Fibroblast of lung (primary cell): ENCODE measurements around the gene SLC16A8. TPM values are rescaled to one million over a fixed set of nuclear protein-coding genes. Genes with fewer than 3 reads are reported as not detected.

Experiments used
- DNase-seq, 2 donors: peaks; one replicate each; pipeline versions ENCODE4 v3.0.0 to v3.0.0-alpha.2; 2010; ENCODE audit warnings: low read depth in 2 of 2
- H2AFZ ChIP-seq: 2 replicates; pipeline ENCODE4 v1.5.1; 2012; ENCODE audit warnings: low read length, control low read depth, inconsistent platforms
- H3K27ac ChIP-seq: 2 replicates; pipeline ENCODE4 v1.5.1; 2011; ENCODE audit warnings: low read length, control low read depth; ENCODE audit not compliant: insufficient read depth
- H3K27me3 ChIP-seq: 2 replicates; pipeline ENCODE4 v1.5.1; 2011; ENCODE audit warnings: mild to moderate bottlenecking, low read length; ENCODE audit not compliant: control insufficient read depth, insufficient read depth
- H3K36me3 ChIP-seq: 2 replicates; pipeline ENCODE4 v1.5.1; 2011; ENCODE audit warnings: low read length; ENCODE audit not compliant: control insufficient read depth, insufficient read depth
- H3K4me1 ChIP-seq: 2 replicates; pipeline ENCODE4 v1.5.1; 2011; ENCODE audit warnings: low read length; ENCODE audit not compliant: control insufficient read depth, insufficient read depth; ENCODE audit errors: extremely low read depth
- H3K4me2 ChIP-seq: 2 replicates; pipeline ENCODE4 v1.5.1; 2011; ENCODE audit warnings: low read length, control low read depth; ENCODE audit not compliant: insufficient read depth; ENCODE audit errors: extremely low read depth
- H3K4me3 ChIP-seq, 4 experiments: fragments of 200-600 bp in 1 of 4; sonication (generic) in 1 of 4; replicated peaks in 1 of 4; 2 replicates each; pipeline ENCODE4 v1.5.1; 2011 to 2016; ENCODE audit warnings: low read length in 4 of 4, low read depth in 3 of 4, mild to moderate bottlenecking in 3 of 4, control low read depth in 2 of 4, inconsistent platforms in 1 of 4, mixed read lengths in 1 of 4; ENCODE audit not compliant: insufficient read depth in 1 of 4; ENCODE audit errors: control extremely low read depth in 1 of 4
- H3K79me2 ChIP-seq: 2 replicates; pipeline ENCODE4 v1.5.1; 2012; ENCODE audit warnings: mild to moderate bottlenecking, low read length, inconsistent platforms; ENCODE audit not compliant: control insufficient read depth, insufficient read depth
- H3K9ac ChIP-seq: 2 replicates; pipeline ENCODE4 v1.5.1; 2011; ENCODE audit warnings: mild to moderate bottlenecking, low read length, control low read depth; ENCODE audit not compliant: insufficient read depth
- H3K9me3 ChIP-seq: 2 replicates; pipeline ENCODE4 v1.5.1; 2012; ENCODE audit warnings: low read depth, low read length; ENCODE audit not compliant: control insufficient read depth, insufficient read depth
- H4K20me1 ChIP-seq: 2 replicates; pipeline ENCODE4 v1.5.1; 2011; ENCODE audit warnings: low read length; ENCODE audit not compliant: control insufficient read depth, insufficient read depth; ENCODE audit errors: extremely low read depth
- CTCF ChIP-seq, 2 donors: IDR thresholded peaks in 1 of 2; conservative IDR thresholded peaks in 1 of 2; 1 replicate in 1 of 2; 2 replicates in 1 of 2; pipeline ENCODE4 v1.5.1; 2011 to 2012; ENCODE audit warnings: low read length in 2 of 2, control low read depth in 1 of 2, inconsistent platforms in 1 of 2, low read depth in 1 of 2, mild to moderate bottlenecking in 1 of 2
- EZH2 ChIP-seq: IDR thresholded peaks from 2 replicates; pipeline ENCODE4 v1.5.1; 2012; ENCODE audit warnings: low read length, control low read depth, mild to moderate bottlenecking; ENCODE audit errors: missing control alignments
- polyA plus RNA-seq, 2 donors: library from polyadenylated mRNA; depleted of rRNA in 1 of 2; stranded (reverse) in 1 of 2; unstranded in 1 of 2; fragments of >200 nt; gene quantifications; 2 replicates each; pipeline ENCODE4 v1.2.1, GENCODE V29; 2011 to 2012; ENCODE audit warnings: missing spikeins in 1 of 2
- total RNA-seq: library from RNA; depleted of rRNA; stranded (reverse); fragments of >200 nt; gene quantifications from 2 replicates; pipeline ENCODE4 v1.2.1, GENCODE V29; 2014

The SLC16A8 gene
- total and polyA plus RNA-seq, 2 donors (not counting 1 experiment from before 2014, with no cell fraction given): under 0.01 TPM; not detected in 1

- Histone ChIP-seq H3K9me3 (no peaks in the 10 kb centered on the region), H3K79me2 (no peaks in the 10 kb centered on the region), H3K4me3 (no peak overlapping the region), H3K36me3 (peaks cover 1% of the 10 kb centered on the region), H2AFZ (no peak overlapping the region), H4K20me1 (no peaks in the 10 kb centered on the region), H3K27ac (no peak overlapping the region), H3K27me3 (no peaks in the 10 kb centered on the region), H3K4me2 (no peak overlapping the region), H3K9ac (no peak overlapping the region), H3K4me1 (peaks cover 1% of the 10 kb centered on the region)
- DNase-seq: no peak
- TF ChIP-seq EZH2 (no peak), CTCF (conservative IDR thresholded peaks at IDR 0.05 in 1 of 2, IDR thresholded peaks at IDR 0.05 in 1 of 2; ENCODE audit: low read depth in 1 of 2, low read length in 2 of 2) (no peak)
These were observed 21.2 kb downstream of the SLC16A8 start for GRCh38 chr22:38062791-38063190.

GRCh38 chr22:38056969-38057891 is 26.8 kb downstream of the SLC16A8 start, which contains the start of gene PICK1:
Gene PICK1, plus strand, starts transcription at chr22:38057404. Its CDS starts 406 bp downstream, at chr22:38057810.
- Histone ChIP-seq H3K27ac (peak within 1 kb of the TSS; percentile 56), H3K27me3 (peaks cover 3% of the 10 kb centered on the region), H3K4me3 (peak within 1 kb of the TSS; percentile 42 to 70 (median 58)), H3K4me1 (peaks cover 2% of the 10 kb centered on the region), H3K36me3 (peaks cover 1% of the 10 kb centered on the region), H3K4me2 (peak within 1 kb of the TSS; percentile 90), H2AFZ (peak within 1 kb of the TSS; percentile 70), H3K9ac (peak within 1 kb of the TSS; percentile 70), H4K20me1 (no peaks in the 10 kb centered on the region), H3K9me3 (no peaks in the 10 kb centered on the region), H3K79me2 (no peaks in the 10 kb centered on the region)
- DNase-seq: peak; percentile 91 to 92
- TF ChIP-seq EZH2 (no peak), CTCF (conservative IDR thresholded peaks at IDR 0.05 in 1 of 2, IDR thresholded peaks at IDR 0.05 in 1 of 2; ENCODE audit: low read depth in 1 of 2, low read length in 2 of 2) (no peak)
